Umbilical cord (tissue), 2 donors: Measurements from ENCODE around the gene EIPR1. TPM values are rescaled to one million over a fixed set of nuclear protein-coding genes. Genes with fewer than 3 reads are reported as not detected.

Experiments used
- DNase-seq: peaks from one replicate; pipeline ENCODE4 v3.0.0-alpha.2; 2015; ENCODE audit warnings: low spot score
- total RNA-seq: library from RNA; depleted of rRNA; stranded (reverse); fragments of >200 nt; gene quantifications from one replicate; pipeline ENCODE4 v1.2.3, GENCODE V29; 2014; ENCODE audit warnings: low replicate concordance; ENCODE audit not compliant: insufficient read depth

Gene EIPR1
- total RNA-seq, 1 donor from 2014 or later = 14.2 TPM

GRCh38 chr2:3307236-3307635 lies 70.4 kb downstream of the EIPR1 start:
- DNase-seq = no peak

- no peak for DNase-seq
These were observed 71.7 kb downstream of the EIPR1 start for GRCh38 chr2:3305952-3306351.

GRCh38 chr2:3305431-3305830 lies 72.2 kb downstream of the EIPR1 start:
- no peak for DNase-seq

GRCh38 chr2:3303583-3304406 lies 73.8 kb downstream of the EIPR1 start:
- DNase-seq = peak; percentile 79

- no peak for DNase-seq
These were observed 74.7 kb downstream of the EIPR1 start for GRCh38 chr2:3302751-3303582.

- no peak for DNase-seq
These were observed 75.2 kb downstream of the EIPR1 start for GRCh38 chr2:3302421-3302750.

GRCh38 chr2:3301001-3301400 lies 76.6 kb downstream of the EIPR1 start:
- DNase-seq = no peak

GRCh38 chr2:3300224-3300995 lies 77.2 kb downstream of the EIPR1 start:
- no peak for DNase-seq

- no peak for DNase-seq
These were observed 77.9 kb downstream of the EIPR1 start for GRCh38 chr2:3299703-3300102.

- DNase-seq = no peak
These were observed 78.5 kb downstream of the EIPR1 start for GRCh38 chr2:3299130-3299529.

- DNase-seq = no peak
These were observed 79.4 kb downstream of the EIPR1 start for GRCh38 chr2:3298191-3298590.

- no peak for DNase-seq
These were observed 80.1 kb downstream of the EIPR1 start for GRCh38 chr2:3297523-3297922.

- DNase-seq = no peak
These were observed 81.2 kb downstream of the EIPR1 start for GRCh38 chr2:3296182-3296972.

GRCh38 chr2:3294493-3294892 lies 83.1 kb downstream of the EIPR1 start:
- no peak for DNase-seq

- no peak for DNase-seq
These were observed 83.5 kb downstream of the EIPR1 start for GRCh38 chr2:3294069-3294468.

GRCh38 chr2:3293221-3293620 lies 84.4 kb downstream of the EIPR1 start:
- no peak for DNase-seq

GRCh38 chr2:3292416-3292815 lies 85.2 kb downstream of the EIPR1 start:
- DNase-seq = no peak

- DNase-seq = no peak
These were observed 85.9 kb downstream of the EIPR1 start for GRCh38 chr2:3291750-3292149.

- DNase-seq = no peak
These were observed 86.5 kb downstream of the EIPR1 start for GRCh38 chr2:3291113-3291512.

- no peak for DNase-seq
These were observed 87.0 kb downstream of the EIPR1 start for GRCh38 chr2:3290655-3291054.

GRCh38 chr2:3289971-3290370 lies 87.6 kb downstream of the EIPR1 start:
- no peak for DNase-seq
